SIG-M5 treated with dmso at 0.1 percent for 504 hours (cell line): ENCODE data around the gene OR11H6.
"Not testable (repeated sequence)": the region's sequence is repeated elsewhere in the genome, so short reads cannot be mapped to it uniquely, and the experiment has no call there.

ENCODE experiments used
- DNase-seq: peaks from one replicate; lab custom pipeline; 2025; ENCODE audit not compliant: unreplicated experiment; lab: John Stamatoyannopoulos, UW

Gene OR11H6

DNA sequence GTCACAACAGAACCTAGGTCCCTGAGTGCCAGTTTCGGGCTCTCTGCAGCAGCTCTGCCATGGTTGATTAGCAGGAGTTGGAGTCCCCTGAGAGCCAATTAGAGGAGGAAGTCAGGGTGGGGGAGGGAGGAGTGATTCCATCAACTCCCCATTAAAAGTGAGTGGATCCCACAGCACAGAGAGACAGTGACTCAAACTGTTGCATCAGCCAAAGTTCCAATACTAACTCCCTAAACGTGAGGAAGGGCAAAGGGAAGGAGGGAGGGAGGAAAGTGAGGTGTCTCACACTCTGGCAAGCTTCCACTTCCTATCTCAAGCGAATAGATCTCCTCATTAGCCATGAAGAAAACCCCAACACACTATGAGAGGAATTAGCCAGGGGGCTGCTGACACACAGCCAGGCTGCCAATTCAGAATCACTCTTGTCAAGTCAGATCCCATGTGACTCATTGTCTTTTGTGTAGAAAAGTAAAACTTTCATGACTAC, 39.2 kb downstream of the OR11H6 start:
- no peak for DNase-seq

DNA sequence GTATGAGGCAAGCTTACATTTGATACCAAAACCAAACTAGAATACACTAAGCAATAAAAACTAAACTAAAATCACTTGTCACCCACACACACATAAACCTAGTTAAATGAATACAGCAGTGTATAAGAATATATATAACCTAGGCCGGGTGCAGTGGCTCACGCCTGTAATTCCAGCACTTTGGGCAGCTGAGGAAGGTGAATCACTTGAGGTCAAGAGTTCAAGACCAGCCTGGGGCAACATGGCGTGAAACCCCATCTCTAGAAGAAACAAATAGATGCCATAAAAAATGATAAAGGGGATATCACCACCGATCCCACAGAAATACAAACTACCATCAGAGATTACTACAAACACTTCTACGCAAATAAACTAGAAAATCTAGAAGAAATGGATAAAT, 40.9 kb downstream of the OR11H6 start:
- not testable (repeated sequence) for DNase-seq

DNA sequence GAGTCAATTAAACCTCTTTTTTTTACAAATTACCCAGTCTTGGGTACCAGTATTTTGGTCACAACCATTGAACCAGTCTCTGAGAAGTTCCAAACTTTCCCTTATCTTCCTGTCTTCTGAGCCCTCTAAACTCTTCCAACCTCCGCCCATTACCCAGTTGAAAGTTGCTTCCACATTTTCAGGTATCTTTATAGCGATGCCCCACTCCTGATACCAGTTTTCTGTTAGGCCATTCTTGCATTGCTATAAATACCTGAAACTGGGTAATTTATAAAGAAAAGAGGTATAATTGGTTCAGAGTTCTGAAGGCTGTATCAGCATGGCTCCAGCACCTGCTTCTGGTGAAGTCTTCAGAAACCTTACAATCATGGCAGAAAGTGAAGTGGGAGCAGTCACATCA, 50.6 kb downstream of the OR11H6 start:
- DNase-seq, result no peak
